GM13976 (cell line): ENCODE results near the gene RIBC1.
"Not testable (repeated sequence)": the region's sequence is repeated elsewhere in the genome, so short reads cannot be mapped to it uniquely, and the experiment has no call there.

Experiments used
- DNase-seq: peaks from one replicate; pipeline ENCODE4 v3.0.0; 2012; ENCODE audit warnings: low spot score
- in situ Hi-C: fragments of 300-500 bp; cut with MboI; formaldehyde crosslinking; loops from one replicate; pipeline ENCODE4 v1.12.0; 2022; ENCODE audit warnings: low sequenced_read_pairs, mixed read lengths, inconsistent platforms; ENCODE audit not compliant: unreplicated experiment
- TF ChIP-seq, protein P1 (sequence below): IDR thresholded peaks from 2 replicates; pipeline ENCODE4 v1.5.1; 2012; ENCODE audit warnings: borderline replicate concordance, mild to moderate bottlenecking; ENCODE audit not compliant: insufficient read depth; ENCODE audit errors: extremely low read depth, missing control alignments, control extremely low read depth

RIBC1 gene

DNA sequence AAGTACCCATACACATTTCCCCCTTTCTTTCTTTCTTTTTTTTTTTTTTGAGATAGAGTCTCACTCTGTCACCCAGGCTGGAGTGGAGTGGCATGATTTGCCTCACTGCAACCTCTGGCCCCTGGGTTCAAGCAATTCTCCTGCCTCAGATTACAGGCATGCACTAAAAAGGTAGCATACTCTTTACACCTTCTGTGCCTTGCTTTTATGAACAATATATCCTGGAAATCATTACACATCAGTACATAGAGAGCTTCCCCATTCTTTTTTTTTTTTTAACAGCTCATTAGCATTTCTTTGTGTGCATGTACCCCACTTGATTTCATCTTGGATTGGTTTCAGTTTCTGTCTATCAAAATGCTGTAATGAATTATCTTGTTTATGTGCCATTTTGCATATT lies 30.1 kb downstream of the RIBC1 start:
- in situ Hi-C loops: no loop called here
- DNase-seq: no peak
- TF ChIP-seq, protein P1, sequence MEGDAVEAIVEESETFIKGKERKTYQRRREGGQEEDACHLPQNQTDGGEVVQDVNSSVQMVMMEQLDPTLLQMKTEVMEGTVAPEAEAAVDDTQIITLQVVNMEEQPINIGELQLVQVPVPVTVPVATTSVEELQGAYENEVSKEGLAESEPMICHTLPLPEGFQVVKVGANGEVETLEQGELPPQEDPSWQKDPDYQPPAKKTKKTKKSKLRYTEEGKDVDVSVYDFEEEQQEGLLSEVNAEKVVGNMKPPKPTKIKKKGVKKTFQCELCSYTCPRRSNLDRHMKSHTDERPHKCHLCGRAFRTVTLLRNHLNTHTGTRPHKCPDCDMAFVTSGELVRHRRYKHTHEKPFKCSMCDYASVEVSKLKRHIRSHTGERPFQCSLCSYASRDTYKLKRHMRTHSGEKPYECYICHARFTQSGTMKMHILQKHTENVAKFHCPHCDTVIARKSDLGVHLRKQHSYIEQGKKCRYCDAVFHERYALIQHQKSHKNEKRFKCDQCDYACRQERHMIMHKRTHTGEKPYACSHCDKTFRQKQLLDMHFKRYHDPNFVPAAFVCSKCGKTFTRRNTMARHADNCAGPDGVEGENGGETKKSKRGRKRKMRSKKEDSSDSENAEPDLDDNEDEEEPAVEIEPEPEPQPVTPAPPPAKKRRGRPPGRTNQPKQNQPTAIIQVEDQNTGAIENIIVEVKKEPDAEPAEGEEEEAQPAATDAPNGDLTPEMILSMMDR: no peak

DNA sequence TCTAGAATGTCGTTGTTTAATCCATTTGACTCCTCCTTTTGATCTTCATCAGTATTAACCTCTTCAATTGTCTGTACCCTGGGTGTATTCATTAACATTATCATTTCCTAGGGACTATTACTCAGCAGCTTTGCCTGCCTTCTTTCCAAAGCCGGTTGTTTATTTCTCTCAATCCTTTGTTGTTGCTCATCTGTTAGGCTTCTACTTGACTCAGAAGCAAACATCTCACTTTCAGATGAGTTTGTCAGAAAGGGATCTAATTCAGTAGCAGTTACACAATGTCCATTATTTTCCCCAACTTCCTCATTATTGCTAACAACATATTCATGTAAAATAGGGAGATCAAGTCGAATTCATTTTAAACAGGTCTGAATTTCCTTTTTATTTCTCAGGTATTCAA lies 33.6 kb downstream of the RIBC1 start:
- in situ Hi-C loops: no loop called here
- DNase-seq: no peak
- TF ChIP-seq, protein P1: no peak

DNA sequence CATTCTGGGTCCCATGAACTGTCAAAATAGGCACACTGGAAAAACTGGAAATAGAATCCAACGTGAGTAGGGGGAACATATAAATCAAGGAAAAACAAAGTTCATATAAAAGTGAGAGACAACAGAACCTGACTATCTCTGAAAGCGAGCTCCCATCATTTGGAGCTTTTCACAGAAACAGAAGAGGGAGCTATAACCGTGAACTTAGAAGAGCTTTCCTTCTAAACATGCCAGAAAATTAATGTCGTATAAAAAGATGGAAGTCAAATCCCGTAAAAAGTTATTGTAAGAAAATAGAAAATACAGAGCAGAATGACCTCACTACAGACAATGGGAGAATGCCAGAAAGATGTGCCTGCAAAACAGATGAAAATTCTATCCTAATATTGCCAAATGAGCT lies 35.4 kb downstream of the RIBC1 start:
- TF ChIP-seq, protein P1: no peak
- no peak for DNase-seq
- in situ Hi-C loops: no loop called here

DNA sequence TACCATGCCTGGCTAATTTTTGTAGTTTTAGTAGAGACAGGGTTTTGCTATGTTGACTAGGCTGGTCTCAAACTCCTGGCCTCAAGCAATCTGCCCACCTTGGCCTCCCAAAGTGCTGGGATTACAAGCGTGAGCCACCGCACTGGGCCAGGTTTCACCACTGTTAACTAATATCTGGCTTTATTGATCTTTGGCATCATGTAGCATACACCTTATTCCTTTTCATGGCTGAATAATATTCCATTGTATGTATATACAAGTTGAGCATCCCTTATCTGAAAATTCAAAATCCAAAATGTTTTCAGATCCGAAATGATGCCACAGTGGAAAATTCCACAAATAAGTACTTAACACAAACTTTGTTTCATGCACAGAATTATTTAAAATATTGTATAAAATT lies 46.0 kb downstream of the RIBC1 start:
- in situ Hi-C loops, DNase-seq: not testable (repeated sequence)

DNA sequence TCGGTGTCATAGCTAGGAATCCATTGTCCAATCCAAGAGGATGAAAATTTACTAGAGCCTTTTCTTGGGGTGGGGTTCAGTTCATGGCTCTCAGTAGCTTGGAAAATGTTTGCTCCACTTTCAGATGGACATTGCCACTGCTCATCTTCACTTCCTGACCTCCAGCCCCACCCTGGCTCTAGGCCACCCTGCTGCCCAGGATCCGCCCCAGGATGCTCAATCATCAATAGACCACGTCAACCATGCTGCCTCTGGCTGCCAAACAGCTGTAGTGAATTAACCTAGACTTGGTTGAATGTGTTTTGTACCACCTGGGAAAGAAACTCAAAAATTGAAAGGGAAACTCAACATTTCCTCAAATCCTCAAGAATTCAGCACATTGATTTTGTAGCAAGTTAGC lies 48.7 kb downstream of the RIBC1 start:
- no peak for DNase-seq
- in situ Hi-C loops: no loop called here

DNA sequence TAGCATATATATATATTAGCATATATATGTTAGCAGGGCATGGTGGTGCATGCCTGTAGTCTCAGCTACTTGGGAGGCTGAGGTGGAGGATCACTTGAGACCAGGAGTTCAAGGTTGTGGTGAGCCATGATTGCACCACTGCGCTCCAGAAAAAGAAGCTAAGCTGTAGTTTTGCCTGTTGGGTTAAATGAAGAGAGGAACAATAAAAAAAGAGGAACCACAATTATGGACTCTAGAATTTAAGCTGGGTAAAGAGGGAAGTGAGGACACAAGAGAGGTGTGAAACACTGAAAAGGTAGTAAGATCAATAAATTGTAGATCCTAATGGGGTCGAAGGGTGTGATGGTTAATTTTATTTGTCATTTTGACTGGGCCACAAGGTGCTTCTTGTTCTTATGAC lies 52.0 kb downstream of the RIBC1 start:
- DNase-seq: no peak
- TF ChIP-seq, protein P1: no peak
- in situ Hi-C loops: no loop called here

More for the DNA sequence above, 48.7 kb downstream of the RIBC1 start:
- TF ChIP-seq, protein P1: no peak

DNA sequence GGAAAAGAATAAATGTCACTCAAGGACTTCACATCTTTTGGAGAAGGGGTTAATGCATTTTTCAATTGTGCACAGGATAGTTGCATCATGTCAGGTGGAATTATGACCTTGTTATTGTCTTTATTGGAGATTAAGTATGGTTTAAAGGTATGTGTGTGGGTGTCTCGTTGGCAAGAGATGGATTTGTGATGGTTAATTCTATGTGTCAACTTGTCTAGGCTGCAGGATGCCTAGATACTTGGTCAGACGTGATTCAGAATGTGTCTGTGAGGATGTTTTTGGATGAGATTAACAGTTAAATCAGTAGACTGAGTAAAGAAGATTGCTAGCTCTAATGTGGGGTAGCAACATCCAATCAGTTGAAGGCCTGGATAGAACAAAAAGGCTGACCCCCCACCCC lies 53.7 kb downstream of the RIBC1 start:
- DNase-seq: no peak
- in situ Hi-C loops: no loop called here
- TF ChIP-seq, protein P1: no peak

DNA sequence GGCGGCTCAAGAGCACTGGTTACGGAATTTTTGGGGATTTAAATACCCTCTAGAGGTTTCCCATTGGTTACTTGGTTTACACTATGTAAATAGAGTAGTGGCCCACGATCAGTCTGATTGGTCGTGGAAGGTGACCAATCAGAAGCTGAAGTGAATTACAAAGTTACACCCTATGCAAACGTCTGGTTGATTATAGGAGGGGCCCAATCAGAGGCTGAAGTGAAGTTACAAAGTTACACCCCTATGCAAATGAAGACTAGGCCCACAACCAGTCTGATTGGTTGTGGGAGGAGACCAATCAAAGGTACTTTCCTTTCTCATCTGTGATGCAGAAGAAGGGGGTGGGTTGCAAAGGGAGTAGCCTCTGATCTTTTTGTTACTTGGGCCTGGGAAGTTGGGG lies 56.6 kb downstream of the RIBC1 start:
- DNase-seq: no peak
- TF ChIP-seq, protein P1: no peak
- in situ Hi-C loops: no loop called here
